ENCODE results near the gene SPECC1.
"Not testable (repeated sequence)": the region's sequence is repeated elsewhere in the genome, so short reads cannot be mapped to it uniquely, and the experiment has no call there.

Gene SPECC1

DNA sequence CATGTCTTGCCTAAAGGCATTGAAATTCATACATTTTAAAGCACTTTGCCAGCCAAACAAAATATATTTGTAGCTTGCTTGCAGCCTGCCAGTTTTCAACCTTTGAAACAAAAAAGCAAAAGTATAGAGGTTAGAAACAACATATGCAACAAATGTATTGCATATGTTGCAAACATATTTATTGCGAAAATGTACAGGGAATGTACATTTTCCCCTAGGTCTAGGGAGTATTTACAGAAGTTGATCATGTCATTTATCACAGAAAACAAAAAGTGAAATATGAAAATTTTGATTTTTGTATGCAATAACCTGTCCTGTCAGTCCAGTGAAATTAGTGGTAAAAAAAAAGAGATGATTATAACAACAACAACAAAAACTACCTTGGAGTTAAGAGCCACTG lies 171.5 kb downstream of the SPECC1 start:
- Histone ChIP-seq H3K4me3 (no peak overlapping the region), H3K27me3 (no peaks in the 10 kb centered on the region), H3K9ac (no peak overlapping the region), H3K36me3 (peaks cover 0 to 12% (median 0%) of the 10 kb centered on the region in 11 experiments; a peak in 4 of 22 replicates), H3K4me1 (peaks cover 0 to 20% (median 4%) of the 10 kb centered on the region in 10 experiments; a peak in 8 of 20 replicates), H3K4me2 (no peak overlapping the region), H3K9me3 (replicated peaks in 1 of 11) (no peaks in the 10 kb centered on the region), H3K27ac (no peak overlapping the region), H4K20me1 (peaks cover 0 to 82% (median 54%) of the 10 kb centered on the region in 11 experiments; a peak in 16 of 22 replicates)
- TF ChIP-seq Cebpa-rat (IDR thresholded peaks at IDR 0.05), result no peak

- H3K27ac ChIP-seq, result peak overlapping the region in 3 of 11 experiments; percentile 32 to 44 (median 41); a peak in 3 of 22 replicates
- H3K9ac ChIP-seq, result no peak overlapping the region
- H3K4me3 ChIP-seq, result no peak overlapping the region
- H3K4me2 ChIP-seq, result peak overlapping the region in 3 of 11 experiments; percentile 45 to 73 (median 49); a peak in 4 of 22 replicates
- no peaks in the 10 kb centered on the region for H3K27me3 ChIP-seq
- H3K9me3 ChIP-seq (replicated peaks in 1 of 11), result no peaks in the 10 kb centered on the region
- peaks cover 0 to 83% (median 44%) of the 10 kb centered on the region in 11 experiments; a peak in 15 of 22 replicates for H4K20me1 ChIP-seq
- H3K4me1 ChIP-seq, result peaks cover 0 to 24% (median 4%) of the 10 kb centered on the region in 10 experiments; a peak in 8 of 20 replicates
- no peak for TF ChIP-seq Cebpa-rat (IDR thresholded peaks at IDR 0.05)
- H3K36me3 ChIP-seq, result peaks cover 0 to 21% (median 0%) of the 10 kb centered on the region in 11 experiments; a peak in 6 of 22 replicates
Observed at GRCh38 chr17:20184181-20184580, 175.0 kb downstream of the SPECC1 start.

- Histone ChIP-seq H4K20me1 (peaks cover 0 to 83% (median 44%) of the 10 kb centered on the region in 11 experiments; a peak in 14 of 22 replicates), H3K9me3 (replicated peaks in 1 of 11) (no peaks in the 10 kb centered on the region), H3K4me3 (no peak overlapping the region), H3K9ac (peak overlapping the region in 1 of 11 experiments; percentile 33; a peak in 1 of 22 replicates), H3K27ac (peak overlapping the region in 3 of 11 experiments; percentile 32 to 44 (median 41); a peak in 7 of 22 replicates), H3K27me3 (no peaks in the 10 kb centered on the region), H3K4me1 (peaks cover 0 to 33% (median 4%) of the 10 kb centered on the region in 10 experiments; a peak in 8 of 20 replicates), H3K4me2 (peak overlapping the region in 3 of 11 experiments; percentile 45 to 73 (median 49); a peak in 6 of 22 replicates), H3K36me3 (peaks cover 0 to 26% (median 0%) of the 10 kb centered on the region in 11 experiments; a peak in 6 of 22 replicates)
- no peak for TF ChIP-seq Cebpa-rat (IDR thresholded peaks at IDR 0.05)
Observed at GRCh38 chr17:20184977-20185619, 175.9 kb downstream of the SPECC1 start.

DNA sequence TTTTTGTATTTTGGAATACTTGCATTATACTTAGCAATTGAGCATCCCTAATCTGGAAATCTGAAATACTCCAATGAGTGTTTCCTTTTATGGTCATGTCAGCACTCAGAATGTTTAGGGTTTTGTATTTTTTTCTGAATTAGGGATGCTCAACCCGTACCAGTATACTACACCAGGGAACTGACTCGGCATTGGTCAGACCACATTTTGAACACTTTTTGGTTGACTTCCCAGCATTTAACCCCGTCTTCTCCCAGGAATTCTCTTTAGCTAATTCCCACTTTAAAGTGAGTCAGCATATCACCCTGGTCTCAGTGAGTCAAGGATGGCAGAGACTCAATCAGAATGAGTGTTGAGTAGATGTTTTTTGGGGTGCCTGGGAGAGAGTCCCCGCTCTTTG lies 177.9 kb downstream of the SPECC1 start:
- Histone ChIP-seq H3K27me3 (no peaks in the 10 kb centered on the region), H3K9me3 (replicated peaks in 1 of 11) (0 out of 22 replicates have a peak, but pooled peaks cover 0 to 2% (median 0%) of the 10 kb centered on the region in 11 experiments), H3K4me2 (no peak overlapping the region), H3K36me3 (peaks cover 0 to 35% (median 0%) of the 10 kb centered on the region in 11 experiments; a peak in 9 of 22 replicates), H3K9ac (no peak overlapping the region), H3K4me3 (no peak overlapping the region), H4K20me1 (peaks cover 0 to 87% (median 51%) of the 10 kb centered on the region in 11 experiments; a peak in 15 of 22 replicates), H3K4me1 (peaks cover 0 to 33% (median 4%) of the 10 kb centered on the region in 10 experiments; a peak in 8 of 20 replicates), H3K27ac (no peak overlapping the region)
- TF ChIP-seq Cebpa-rat (IDR thresholded peaks at IDR 0.05), result no peak

DNA sequence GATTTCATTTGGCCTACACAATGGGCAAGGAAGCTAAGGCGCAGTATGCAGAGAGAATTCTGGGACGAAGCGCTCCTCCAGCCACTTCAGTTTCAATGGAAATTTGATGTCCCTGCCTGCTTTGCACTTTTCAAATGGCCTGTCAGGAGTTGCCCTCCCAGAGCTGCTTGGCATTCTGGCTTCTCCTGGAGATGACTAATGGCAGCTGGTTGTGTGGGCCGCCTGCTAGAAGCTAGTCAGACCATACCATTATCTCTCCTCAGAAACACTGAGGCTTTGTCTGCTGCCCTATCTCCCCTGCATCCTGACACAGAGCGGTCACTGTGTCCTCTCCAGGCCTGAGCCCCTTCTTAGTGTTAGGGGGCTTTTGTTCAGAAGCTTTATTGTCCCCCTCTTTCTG lies 180.1 kb downstream of the SPECC1 start:
- Histone ChIP-seq H3K9me3 (replicated peaks in 1 of 11) (peaks cover 4 to 18% (median 12%) of the 10 kb centered on the region in 11 experiments; a peak in 21 of 22 replicates), H3K4me1 (peaks cover 0 to 27% (median 4%) of the 10 kb centered on the region in 10 experiments; a peak in 8 of 20 replicates), H3K9ac (no peak overlapping the region), H3K4me3 (no peak overlapping the region), H3K27me3 (no peaks in the 10 kb centered on the region), H3K4me2 (no peak overlapping the region; a peak in 1 of 22 replicates), H4K20me1 (peaks cover 0 to 75% (median 51%) of the 10 kb centered on the region in 11 experiments; a peak in 15 of 22 replicates), H3K36me3 (peaks cover 0 to 45% (median 7%) of the 10 kb centered on the region in 11 experiments; a peak in 11 of 22 replicates), H3K27ac (no peak overlapping the region)
- TF ChIP-seq Cebpa-rat (IDR thresholded peaks at IDR 0.05), result no peak

DNA sequence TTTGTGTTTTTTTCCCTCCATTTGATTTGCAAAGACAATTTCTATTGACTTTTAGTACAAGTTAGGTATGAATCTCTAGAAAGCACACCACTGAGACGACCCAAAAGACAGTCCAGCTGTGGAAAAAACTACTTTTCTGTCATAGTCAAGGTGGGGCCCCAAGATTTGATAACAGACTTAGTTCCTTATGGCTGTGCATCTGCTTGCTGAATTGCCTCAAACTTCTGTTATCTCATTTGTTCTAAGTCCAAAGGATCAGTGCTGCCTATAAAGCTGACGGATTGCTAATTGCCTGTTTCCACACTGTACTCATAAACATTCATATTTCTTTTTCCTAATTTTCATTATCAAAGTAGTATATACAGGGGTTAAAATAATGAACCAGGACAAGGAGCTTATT lies 180.8 kb downstream of the SPECC1 start:
- Histone ChIP-seq H3K4me2 (no peak overlapping the region), H4K20me1 (peaks cover 0 to 69% (median 44%) of the 10 kb centered on the region in 11 experiments; a peak in 15 of 22 replicates), H3K27ac (no peak overlapping the region), H3K36me3 (peaks cover 0 to 52% (median 13%) of the 10 kb centered on the region in 11 experiments; a peak in 13 of 22 replicates), H3K27me3 (no peaks in the 10 kb centered on the region), H3K9ac (no peak overlapping the region), H3K9me3 (replicated peaks in 1 of 11) (peaks cover 11 to 25% (median 18%) of the 10 kb centered on the region in 11 experiments), H3K4me1 (peaks cover 0 to 20% (median 2%) of the 10 kb centered on the region in 10 experiments; a peak in 8 of 20 replicates), H3K4me3 (no peak overlapping the region)
- TF ChIP-seq Cebpa-rat (IDR thresholded peaks at IDR 0.05), result no peak

- Histone ChIP-seq H3K9ac (no peak overlapping the region), H3K4me2 (no peak overlapping the region), H3K4me3 (no peak overlapping the region), H3K27ac (no peak overlapping the region), H3K9me3 (replicated peaks in 1 of 11) (peaks cover 17 to 31% (median 25%) of the 10 kb centered on the region in 11 experiments), H3K36me3 (peaks cover 3 to 55% (median 16%) of the 10 kb centered on the region in 11 experiments; a peak in 14 of 22 replicates), H3K27me3 (no peaks in the 10 kb centered on the region), H3K4me1 (peaks cover 0 to 14% (median 0%) of the 10 kb centered on the region in 10 experiments; a peak in 6 of 20 replicates), H4K20me1 (peaks cover 0 to 63% (median 38%) of the 10 kb centered on the region in 11 experiments; a peak in 14 of 22 replicates)
- no peak for TF ChIP-seq Cebpa-rat (IDR thresholded peaks at IDR 0.05)
Observed at GRCh38 chr17:20190605-20191004, 181.4 kb downstream of the SPECC1 start.

DNA sequence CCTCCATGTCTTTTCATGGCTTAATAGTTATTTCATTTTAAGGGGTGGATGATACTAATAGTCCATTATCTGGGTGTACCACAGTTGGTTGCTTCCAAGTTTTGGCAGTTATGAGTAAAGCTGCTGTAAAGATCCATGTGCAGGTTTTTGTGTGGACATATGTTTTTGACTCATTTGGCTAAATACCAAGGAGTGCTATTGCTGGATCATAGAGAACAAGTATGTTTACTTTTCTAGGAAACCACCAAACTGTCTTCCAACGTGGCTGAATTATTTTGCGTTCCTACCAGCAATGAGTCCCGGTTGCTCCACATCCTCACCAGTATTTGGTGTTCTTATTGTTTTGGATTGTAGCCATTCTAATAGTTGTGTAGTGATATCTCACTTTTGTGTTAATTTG lies 181.9 kb downstream of the SPECC1 start:
- Histone ChIP-seq H3K4me3 (no peak overlapping the region), H4K20me1 (peaks cover 0 to 59% (median 36%) of the 10 kb centered on the region in 11 experiments; a peak in 14 of 22 replicates), H3K4me1 (peaks cover 0 to 12% (median 0%) of the 10 kb centered on the region in 10 experiments; a peak in 2 of 20 replicates), H3K9me3 (replicated peaks in 1 of 11) (peaks cover 22 to 35% (median 29%) of the 10 kb centered on the region in 11 experiments), H3K27me3 (no peaks in the 10 kb centered on the region), H3K9ac (no peak overlapping the region), H3K36me3 (peaks cover 6 to 59% (median 18%) of the 10 kb centered on the region in 11 experiments; a peak in 16 of 22 replicates), H3K27ac (no peak overlapping the region), H3K4me2 (no peak overlapping the region)
- TF ChIP-seq Cebpa-rat (IDR thresholded peaks at IDR 0.05), result no peak

- H3K4me2 ChIP-seq, H3K4me3 ChIP-seq, H3K27me3 ChIP-seq, H3K9ac ChIP-seq, H3K4me1 ChIP-seq, H3K27ac ChIP-seq, H4K20me1 ChIP-seq: not testable (repeated sequence)
- Histone ChIP-seq H3K36me3 (peaks cover 9 to 82% (median 43%) of the 10 kb centered on the region in 11 experiments; a peak in 18 of 22 replicates), H3K9me3 (replicated peaks in 1 of 11) (peaks cover 57 to 76% (median 67%) of the 10 kb centered on the region in 11 experiments)
Observed at GRCh38 chr17:20196286-20196685, 187.1 kb downstream of the SPECC1 start.
